Occipital lobe (tissue), 2 donors: ENCODE results near the gene CMC1. TPM values are rescaled to one million over a fixed set of nuclear protein-coding genes. Genes with fewer than 3 reads are reported as not detected.

Source experiments
- DNase-seq: peaks from one replicate; lab custom pipeline; 2025; lab: John Stamatoyannopoulos, UW
- total RNA-seq: library from RNA; depleted of rRNA; stranded (reverse); fragments of >200 nt; gene quantifications from one replicate; pipeline ENCODE4 v1.2.3, GENCODE V29; 2014

The CMC1 gene
- total RNA-seq, 1 donor from 2014 or later = 8.9 TPM

DNA sequence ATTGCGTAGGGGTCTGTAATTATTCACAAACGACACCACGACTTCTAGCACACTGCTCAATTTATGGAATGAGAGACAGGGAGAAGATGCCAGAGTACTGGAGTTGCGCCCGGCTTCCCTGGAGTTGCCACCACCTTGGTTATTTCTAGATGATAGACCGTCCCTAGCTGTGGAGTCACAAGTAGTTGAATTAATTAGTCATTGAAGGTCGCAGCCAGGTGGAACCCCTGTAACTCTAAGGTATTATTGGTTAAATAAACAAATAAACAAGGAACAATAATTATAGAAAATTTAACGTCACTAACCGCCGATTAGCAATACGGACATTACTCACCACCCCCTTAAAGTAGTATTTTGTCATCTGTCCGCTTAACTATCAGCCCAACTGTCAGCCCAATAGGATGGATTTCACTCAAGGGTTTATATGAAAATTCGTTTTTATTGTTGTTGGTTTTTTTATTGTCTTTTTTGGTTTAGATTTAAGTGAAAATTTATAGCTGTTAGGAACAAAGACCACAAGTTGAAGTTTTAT is 108.1 kb downstream of the CMC1 start:
- DNase-seq = no peak

Other genes starting within 250 kb of the CMC1 start
- gene ZCWPW2, start 107.1 kb downstream of the CMC1 start, total RNA-seq = 2.8 TPM
- 47.9 TPM for gene AZI2, start 107.2 kb downstream of the CMC1 start, total RNA-seq